K562 (cell line): ENCODE results near the gene SLIT2. TPM values are rescaled to one million over a fixed set of nuclear protein-coding genes. Genes with fewer than 3 reads are reported as not detected.

Source experiments
- ATAC-seq: fragments of 200-7000 bp; cut with Tn5 transposase; 3 replicates; pipeline ENCODE4 v1.9.1; 2020; ENCODE audit warnings: moderate library complexity
- BruUV-seq: library from RNA; stranded (reverse); fragments of 400-500 nt; replicated peaks from 2 replicates; lab custom pipeline; 2021; lab: Mats Ljungman, UMichigan
- CTCF ChIA-PET: fragments of 300-600 bp; formaldehyde crosslinking; extraction: SDS; loops from one replicate; lab custom pipeline; 2021; ENCODE audit warnings: low intra/inter-chr PET ratio; lab: Yijun Ruan, JAX
- POLR2A ChIA-PET: fragments of 300-600, 350-650 bp; sonication (Branson Sonifier 250); formaldehyde crosslinking; extraction: SDS; loops from one replicate; lab custom pipeline; 2021; ENCODE audit warnings: antibody characterized with exemption, inconsistent platforms; lab: Yijun Ruan, JAX
- DNase-seq, 4 experiments: peaks; one replicate each; pipeline versions ENCODE4 v3.0.0 to v3.0.0-alpha.2; 2011 to 2018; ENCODE audit warnings: low spot score in 3 of 4, mixed read lengths in 3 of 4; ENCODE audit errors: extremely low read depth in 1 of 4
- FAIRE-seq: peaks from 2 replicates; lab custom pipeline; 2011; peaks lifted over from hg19 to GRCh38; lab: Jason Lieb, UNC
- H2AFZ ChIP-seq: 2 replicates; pipeline ENCODE4 v1.6.0; 2011; ENCODE audit warnings: low read depth, low read length, control low read depth, inconsistent platforms
- H3K27ac ChIP-seq: fragments of 200-600 bp; 3 replicates; pipeline ENCODE4 v1.8.0; 2011; ENCODE audit warnings: low read depth, mild to moderate bottlenecking, control low read depth, inconsistent platforms, low read length, moderate library complexity, mixed read lengths; ENCODE audit errors: extremely low read depth
- H3K27me3 ChIP-seq, 2 experiments: fragments of 300-600 bp in 1 of 2; 2 replicates in 1 of 2; 3 replicates in 1 of 2; pipeline versions ENCODE4 v1.6.0 to v1.8.0; 2011; ENCODE audit warnings: inconsistent platforms in 2 of 2, low read length in 2 of 2, mild to moderate bottlenecking in 1 of 2, mixed read lengths in 1 of 2, moderate library complexity in 1 of 2; ENCODE audit not compliant: control insufficient read depth in 2 of 2, insufficient read depth in 2 of 2
- H3K36me3 ChIP-seq: fragments of 300-600 bp; 3 replicates; pipeline ENCODE4 v1.8.0; 2011; ENCODE audit warnings: mild to moderate bottlenecking, low read length, inconsistent platforms; ENCODE audit not compliant: control insufficient read depth, insufficient read depth
- H3K4me1 ChIP-seq, 2 experiments: fragments of 200-600 bp in 1 of 2; replicated peaks in 1 of 2; 2 replicates in 1 of 2; 3 replicates in 1 of 2; pipeline versions ENCODE4 v1.5.1 to v1.8.0; 2011; ENCODE audit warnings: inconsistent platforms in 2 of 2, low read length in 2 of 2, mild to moderate bottlenecking in 1 of 2, mixed read lengths in 1 of 2, moderate library complexity in 1 of 2; ENCODE audit not compliant: control insufficient read depth in 2 of 2, insufficient read depth in 2 of 2
- H3K4me2 ChIP-seq: 2 replicates; pipeline ENCODE4 v1.6.1; 2011; ENCODE audit warnings: low read length, control low read depth, inconsistent platforms, mixed read lengths; ENCODE audit not compliant: insufficient read depth
- H3K4me3 ChIP-seq: fragments of 200-600 bp; sonication (generic), shearing (Covaris generic); 2 replicates; pipeline ENCODE4 v1.5.1; 2016; ENCODE audit warnings: control low read depth, inconsistent platforms
- H3K79me2 ChIP-seq: fragments of 200-600 bp; 3 replicates; pipeline ENCODE4 v1.8.0; 2011; ENCODE audit warnings: low read length, inconsistent platforms; ENCODE audit not compliant: control insufficient read depth, insufficient read depth
- H3K9ac ChIP-seq, 2 experiments: 2 replicates each; pipeline versions ENCODE4 v1.6.0 to v1.6.1; 2011; ENCODE audit warnings: low read depth in 2 of 2, low read length in 2 of 2, control low read depth in 1 of 2, inconsistent platforms in 1 of 2, mild to moderate bottlenecking in 1 of 2, mixed read lengths in 1 of 2; ENCODE audit not compliant: insufficient read depth in 1 of 2
- H3K9me1 ChIP-seq: one replicate; pipeline ENCODE4 v1.6.0; 2011; ENCODE audit warnings: inconsistent platforms, mild to moderate bottlenecking, low read length, moderate library complexity; ENCODE audit not compliant: control insufficient read depth, insufficient read depth
- H3K9me3 ChIP-seq: replicated peaks from 2 replicates; pipeline ENCODE4 v1.5.1; 2011; ENCODE audit warnings: low read depth, low read length, inconsistent platforms; ENCODE audit not compliant: control insufficient read depth, insufficient read depth
- H4K20me1 ChIP-seq: replicated peaks from 2 replicates; pipeline ENCODE4 v1.6.1; 2011; ENCODE audit warnings: low read length, inconsistent platforms, mixed read lengths; ENCODE audit not compliant: control insufficient read depth, insufficient read depth
- TRIM25 ChIP-seq: fragments of 450-650 bp; IDR thresholded peaks from 2 replicates; pipeline ENCODE4 v1.7.0; 2016; ENCODE audit warnings: borderline replicate concordance
- U2AF2 ChIP-seq: fragments of 200-400 bp; formaldehyde crosslinking; optimal IDR thresholded peaks from 2 replicates; pipeline ENCODE3; 2017; ENCODE audit warnings: low read depth, mild to moderate bottlenecking, low read length
- ZNF444 ChIP-seq: fragments of 250-450 bp; sonication (Bioruptor Pico); IDR thresholded peaks from 2 replicates; pipeline ENCODE4 v1.4.0; 2020; ENCODE audit warnings: mild to moderate bottlenecking, moderate library complexity
- WGBS: fragments of 100-300 bp; shearing (Covaris generic); methylation state at CpG from one replicate; pipeline ENCODE4 v1.1.6; 2016; ENCODE audit warnings: low coverage, mixed read lengths; ENCODE audit not compliant: insufficient coverage; ENCODE audit errors: missing lambda C conversion rate; 5-methylcytosine and 5-hydroxymethylcytosine counted together
- in situ Hi-C: fragments of 300-500 bp; cut with MboI; formaldehyde crosslinking; loops from 4 replicates; pipeline ENCODE4 v1.15.0; 2018; ENCODE audit warnings: inconsistent platforms, mixed read lengths
- intact Hi-C: fragments of 100-400 bp; cut with micrococcal nuclease; formaldehyde crosslinking; loops from 2 replicates; pipeline ENCODE4 v1.14.2; 2022
- polyA plus RNA-seq, 8 experiments: library from polyadenylated mRNA; depleted of rRNA in 4 of 8; stranded (reverse) in 5 of 8; unstranded in 3 of 8; fragments of >200 nt; fragmentation: Nextera tagmentation in 2 of 8; fragmentation: Illumina TruSeq in 1 of 8; extraction: Ambion mirVana in 2 of 8; extraction: Trizol in 1 of 8; gene quantifications; 2 replicates each; pipeline versions ENCODE4 v1.2.1 to v1.2.3, GENCODE V29; 2011 to 2014; ENCODE audit warnings: inconsistent platforms in 1 of 8, missing spikeins in 1 of 8
- total RNA-seq, 7 experiments: library from RNA; depleted of rRNA in 6 of 7; stranded (reverse); fragments of >200 nt in 6 of 7; fragmentation: Illumina TruSeq in 2 of 7; extraction: Trizol in 2 of 7; gene quantifications; 2 replicates each; pipeline versions ENCODE4 v1.2.1 to v1.2.3, GENCODE V29; 2011 to 2021; ENCODE audit warnings: low replicate concordance in 1 of 7

The SLIT2 gene
- total and polyA plus RNA-seq, 9 of the 15 experiments (the other 6 are each of a cell fraction or from before 2014, with no cell fraction given), result 1.8 to 8.1 (median 4.1) TPM

DNA sequence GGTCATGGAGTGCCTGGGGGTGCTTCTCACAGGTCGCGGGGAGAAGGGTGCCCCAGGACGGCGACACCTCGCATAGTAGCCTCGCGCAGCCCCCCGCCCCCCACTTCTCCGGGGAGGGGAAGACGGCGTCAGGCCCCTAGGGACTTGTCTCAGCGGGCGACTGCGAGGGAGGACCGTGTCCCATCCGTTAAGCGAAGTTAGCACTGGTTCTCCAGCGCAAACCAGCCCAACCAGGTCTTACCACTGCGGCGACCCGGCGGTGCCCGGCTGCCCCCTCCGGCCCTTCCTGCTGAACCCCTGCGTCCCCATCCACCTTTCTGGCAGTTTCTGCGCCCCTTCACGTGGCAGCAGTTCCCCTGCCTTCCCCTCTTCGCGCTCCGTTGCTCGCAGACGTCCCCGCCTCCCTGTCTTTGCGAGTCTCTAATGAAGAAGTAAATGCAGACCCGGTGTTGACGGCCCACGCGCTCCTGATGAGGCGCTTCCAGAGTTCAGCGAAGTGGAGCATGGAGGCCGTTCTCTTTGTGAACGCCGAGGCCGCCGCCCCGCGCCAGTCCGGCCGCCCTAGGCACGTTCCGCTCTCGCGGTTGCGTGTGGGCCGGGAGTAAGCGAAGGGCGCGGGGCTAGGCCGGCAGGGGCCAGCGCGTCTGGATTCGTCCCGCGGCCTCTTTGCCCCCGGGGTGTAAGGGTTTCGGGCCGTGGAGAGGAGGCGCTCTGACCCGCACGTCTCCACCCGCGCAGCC, 3.0 kb downstream of the SLIT2 start:
- no peaks in the 10 kb centered on the region for H3K9me1 ChIP-seq
- no peak overlapping the region for H3K27ac ChIP-seq
- no peaks in the 10 kb centered on the region for H4K20me1 ChIP-seq
- H3K36me3 ChIP-seq, result no peaks in the 10 kb centered on the region
- WGBS, result 4% methylated on average over 60 of the region's 72 CpGs
- ChIA-PET CTCF (no interaction called here), POLR2A (no interaction called here)
- TF ChIP-seq ZNF444 (no peak), TRIM25 (no peak), U2AF2 (no peak)
- no peak overlapping the region for H3K9ac ChIP-seq
- H2AFZ ChIP-seq, result no peak overlapping the region
- FAIRE-seq (no peak), DNase-seq (no peak), ATAC-seq (no peak)
- no peak overlapping the region for H3K4me2 ChIP-seq
- H3K9me3 ChIP-seq, result no peaks in the 10 kb centered on the region
- peaks cover 0 to 7% of the 10 kb centered on the region in 2 experiments; a peak in 2 of 5 replicates for H3K27me3 ChIP-seq
- intact Hi-C loops (no loop called here), in situ Hi-C loops (no loop called here)
- no peaks in the 10 kb centered on the region for H3K79me2 ChIP-seq
- H3K4me1 ChIP-seq, result peaks cover 0 to 7% of the 10 kb centered on the region in 2 experiments; a peak in 2 of 5 replicates
- H3K4me3 ChIP-seq, result no peak overlapping the region
- no TSS peak for BruUV-seq
